GM23248 (cell line): ENCODE measurements around the gene PLA2G2F. TPM values are rescaled to one million over a fixed set of nuclear protein-coding genes. Genes with fewer than 3 reads are reported as not detected.

Experiments used
- DNase-seq: peaks from one replicate; pipeline ENCODE4 v3.0.0-alpha.2; 2015
- H2AFZ ChIP-seq: fragments of 200-600 bp; sonication (generic); 2 replicates; pipeline ENCODE4 v1.6.1; 2016; ENCODE audit warnings: antibody characterized with exemption
- H3F3A ChIP-seq: fragments of 200-600 bp; sonication (generic); 2 replicates; pipeline ENCODE4 v1.6.1; 2016; ENCODE audit warnings: mild to moderate bottlenecking, antibody characterized with exemption, mixed run types; ENCODE audit not compliant: insufficient read depth
- H3K27ac ChIP-seq: fragments of 200-600 bp; sonication (generic); 2 replicates; pipeline ENCODE4 v1.5.1; 2016; ENCODE audit warnings: mild to moderate bottlenecking
- H3K27me3 ChIP-seq: fragments of 200-600 bp; sonication (generic); replicated peaks from 2 replicates; pipeline ENCODE4 v1.6.1; 2016; ENCODE audit warnings: mild to moderate bottlenecking; ENCODE audit not compliant: insufficient read depth
- H3K36me3 ChIP-seq: fragments of 200-600 bp; sonication (generic); 2 replicates; pipeline ENCODE4 v1.6.1; 2016; ENCODE audit warnings: low read depth, mild to moderate bottlenecking
- H3K4me1 ChIP-seq: fragments of 200-600 bp; sonication (generic); 2 replicates; pipeline ENCODE4 v1.6.1; 2016; ENCODE audit warnings: mild to moderate bottlenecking; ENCODE audit not compliant: insufficient read depth
- H3K4me2 ChIP-seq: fragments of 200-600 bp; sonication (generic); one replicate; pipeline ENCODE4 v1.6.1; 2016; ENCODE audit warnings: mild to moderate bottlenecking; ENCODE audit not compliant: unreplicated experiment
- H3K4me3 ChIP-seq: fragments of 200-600 bp; sonication (generic); 2 replicates; pipeline ENCODE4 v1.5.1; 2016; ENCODE audit warnings: mild to moderate bottlenecking
- H3K79me2 ChIP-seq: fragments of 200-600 bp; sonication (generic); 2 replicates; pipeline ENCODE4 v1.6.1; 2016; ENCODE audit warnings: mild to moderate bottlenecking; ENCODE audit not compliant: insufficient read depth
- H3K9ac ChIP-seq: fragments of 200-600 bp; sonication (generic); 2 replicates; pipeline ENCODE4 v1.6.1; 2016; ENCODE audit warnings: mild to moderate bottlenecking
- H3K9me2 ChIP-seq: fragments of 200-600 bp; sonication (generic); 2 replicates; pipeline ENCODE4 v1.6.1; 2016; ENCODE audit warnings: mixed run types, mild to moderate bottlenecking, moderate library complexity; ENCODE audit not compliant: insufficient read depth
- H3K9me3 ChIP-seq: fragments of 200-600 bp; sonication (generic); one replicate; pipeline ENCODE4 v1.6.1; 2017; ENCODE audit warnings: low read depth
- H4K20me1 ChIP-seq: fragments of 200-600 bp; sonication (generic); 2 replicates; pipeline ENCODE4 v1.6.0; 2016; ENCODE audit not compliant: insufficient read depth
- EZH2 ChIP-seq: fragments of 200-600 bp; sonication (generic); IDR thresholded peaks from 2 replicates; pipeline ENCODE4 v1.6.1; 2018; ENCODE audit warnings: antibody characterized with exemption, mild to moderate bottlenecking; ENCODE audit not compliant: insufficient read depth, poor library complexity, severe bottlenecking
- EZH2phosphoT487 ChIP-seq: fragments of 200-600 bp; sonication (generic); IDR thresholded peaks from 2 replicates; pipeline ENCODE4 v1.6.1; 2018; ENCODE audit warnings: antibody characterized with exemption, moderate library complexity, mild to moderate bottlenecking, low read depth; ENCODE audit not compliant: insufficient read depth
- WGBS, 2 experiments: methylation state at CpG; one replicate each; pipeline ENCODE4 v1.1.6; 2015 to 2017; ENCODE audit warnings: low lambda C conversion rate in 2 of 2, low coverage in 1 of 2; ENCODE audit errors: missing lambda C conversion rate in 2 of 2; 5-methylcytosine and 5-hydroxymethylcytosine counted together
- in situ Hi-C: fragments of 300-500 bp; cut with MboI; formaldehyde crosslinking; loops from 2 replicates; pipeline ENCODE4 v1.15.0; 2020
- polyA plus RNA-seq: library from polyadenylated mRNA; unstranded; fragments of >200 nt; fragmentation: Nextera tagmentation; extraction: Ambion mirVana; gene quantifications from 2 replicates; pipeline ENCODE4 v1.2.1, GENCODE V29; 2016
- total RNA-seq: library from RNA; depleted of rRNA; stranded (reverse); fragments of >200 nt; shearing (Covaris generic); gene quantifications from 2 replicates; pipeline ENCODE4 v1.2.3, GENCODE V29; 2014

PLA2G2F gene
- total and polyA plus RNA-seq, 2 experiments from 2014 or later = not detected

GRCh38 chr1:20110679-20111078 lies 28.4 kb upstream of the PLA2G2F start:
- Histone ChIP-seq H3K27ac (peak overlapping the region; percentile 53), H3K79me2 (no peaks in the 10 kb centered on the region), H3K36me3 (no peaks in the 10 kb centered on the region), H3K4me3 (no peak overlapping the region), H3K9me3 (no peaks in the 10 kb centered on the region), H4K20me1 (no peaks in the 10 kb centered on the region), H3F3A (peaks cover 8% of the 10 kb centered on the region; the same call in 1 of the 2 replicates), H2AFZ (peak overlapping the region; percentile 61), H3K9ac (peak overlapping the region; percentile 20; the same call in 1 of the 2 replicates), H3K9me2 (no peaks in the 10 kb centered on the region), H3K4me1 (peaks cover 9% of the 10 kb centered on the region), H3K4me2 (peak overlapping the region; percentile 66), H3K27me3 (no peaks in the 10 kb centered on the region)
- DNase-seq = peak; percentile 98
- no peak for TF ChIP-seq EZH2
- no peak for TF ChIP-seq EZH2phosphoT487
- in situ Hi-C loops = no loop called here
- WGBS, 2 experiments = 2 to 3% methylated on average over 12 of the region's 12 CpGs

- no peak for TF ChIP-seq EZH2phosphoT487
- TF ChIP-seq EZH2 = no peak
- no peak overlapping the region for H3K4me3 ChIP-seq
- DNase-seq = no peak
- H3K4me1 ChIP-seq = peaks cover 6% of the 10 kb centered on the region
- no peaks in the 10 kb centered on the region for H3K36me3 ChIP-seq
- 97% methylated on average over 5 of the region's 5 CpGs for WGBS, 2 experiments
- no peaks in the 10 kb centered on the region for H3K9me3 ChIP-seq
- peak overlapping the region; percentile 53; the same call in 1 of the 2 replicates for H3K27ac ChIP-seq
- no peak overlapping the region for H2AFZ ChIP-seq
- in situ Hi-C loops = no loop called here
- no peak overlapping the region for H3K9ac ChIP-seq
- H3K4me2 ChIP-seq = peak overlapping the region; percentile 66
- H3K27me3 ChIP-seq = no peaks in the 10 kb centered on the region
- no peaks in the 10 kb centered on the region for H4K20me1 ChIP-seq
- H3K79me2 ChIP-seq = no peaks in the 10 kb centered on the region
- no peaks in the 10 kb centered on the region for H3K9me2 ChIP-seq
- peaks cover 8% of the 10 kb centered on the region; the same call in 1 of the 2 replicates for H3F3A ChIP-seq
Measured at GRCh38 chr1:20111452-20111851, 27.7 kb upstream of the PLA2G2F start.

- Histone ChIP-seq H2AFZ (no peak overlapping the region), H3K9me2 (no peaks in the 10 kb centered on the region), H3K36me3 (no peaks in the 10 kb centered on the region), H3K9me3 (no peaks in the 10 kb centered on the region), H3K4me3 (no peak overlapping the region), H3F3A (peaks cover 8% of the 10 kb centered on the region; the same call in 1 of the 2 replicates), H3K9ac (no peak overlapping the region), H3K4me2 (no peak overlapping the region), H4K20me1 (no peaks in the 10 kb centered on the region), H3K27me3 (0 out of 2 replicates have a peak, but pooled peaks cover 2% of the 10 kb centered on the region), H3K27ac (no peak overlapping the region), H3K4me1 (peaks cover 6% of the 10 kb centered on the region), H3K79me2 (no peaks in the 10 kb centered on the region)
- in situ Hi-C loops = no loop called here
- peak; percentile 57 for DNase-seq
- 63 to 67% methylated on average over 3 of the region's 3 CpGs for WGBS, 2 experiments
- TF ChIP-seq EZH2 = no peak
- no peak for TF ChIP-seq EZH2phosphoT487
Measured at GRCh38 chr1:20112279-20113000, 26.7 kb upstream of the PLA2G2F start.

- peaks cover 8% of the 10 kb centered on the region; the same call in 1 of the 2 replicates for H3F3A ChIP-seq
- H3K4me2 ChIP-seq = no peak overlapping the region
- DNase-seq = no peak
- H3K9ac ChIP-seq = no peak overlapping the region
- H3K9me2 ChIP-seq = no peaks in the 10 kb centered on the region
- H4K20me1 ChIP-seq = no peaks in the 10 kb centered on the region
- TF ChIP-seq EZH2 (no peak), EZH2phosphoT487 (no peak)
- in situ Hi-C loops = no loop called here
- no peaks in the 10 kb centered on the region for H3K9me3 ChIP-seq
- H2AFZ ChIP-seq = no peak overlapping the region
- H3K27ac ChIP-seq = no peak overlapping the region
- H3K79me2 ChIP-seq = no peaks in the 10 kb centered on the region
- H3K4me1 ChIP-seq = peaks cover 6% of the 10 kb centered on the region
- H3K36me3 ChIP-seq = no peaks in the 10 kb centered on the region
- H3K4me3 ChIP-seq = no peak overlapping the region
- 65 to 71% methylated on average over 15 of the region's 15 CpGs for WGBS, 2 experiments
- H3K27me3 ChIP-seq = 0 out of 2 replicates have a peak, but pooled peaks cover 2% of the 10 kb centered on the region
Measured at GRCh38 chr1:20114021-20114648, 25.0 kb upstream of the PLA2G2F start.
